NCI-H1694 treated with DMSO at 0.1 percent for 48 hours (cell line): ENCODE results near the gene IPO8.

ENCODE experiments used
- DNase-seq: peaks from one replicate; lab custom pipeline; 2025; lab: John Stamatoyannopoulos, UW

Gene IPO8

DNA sequence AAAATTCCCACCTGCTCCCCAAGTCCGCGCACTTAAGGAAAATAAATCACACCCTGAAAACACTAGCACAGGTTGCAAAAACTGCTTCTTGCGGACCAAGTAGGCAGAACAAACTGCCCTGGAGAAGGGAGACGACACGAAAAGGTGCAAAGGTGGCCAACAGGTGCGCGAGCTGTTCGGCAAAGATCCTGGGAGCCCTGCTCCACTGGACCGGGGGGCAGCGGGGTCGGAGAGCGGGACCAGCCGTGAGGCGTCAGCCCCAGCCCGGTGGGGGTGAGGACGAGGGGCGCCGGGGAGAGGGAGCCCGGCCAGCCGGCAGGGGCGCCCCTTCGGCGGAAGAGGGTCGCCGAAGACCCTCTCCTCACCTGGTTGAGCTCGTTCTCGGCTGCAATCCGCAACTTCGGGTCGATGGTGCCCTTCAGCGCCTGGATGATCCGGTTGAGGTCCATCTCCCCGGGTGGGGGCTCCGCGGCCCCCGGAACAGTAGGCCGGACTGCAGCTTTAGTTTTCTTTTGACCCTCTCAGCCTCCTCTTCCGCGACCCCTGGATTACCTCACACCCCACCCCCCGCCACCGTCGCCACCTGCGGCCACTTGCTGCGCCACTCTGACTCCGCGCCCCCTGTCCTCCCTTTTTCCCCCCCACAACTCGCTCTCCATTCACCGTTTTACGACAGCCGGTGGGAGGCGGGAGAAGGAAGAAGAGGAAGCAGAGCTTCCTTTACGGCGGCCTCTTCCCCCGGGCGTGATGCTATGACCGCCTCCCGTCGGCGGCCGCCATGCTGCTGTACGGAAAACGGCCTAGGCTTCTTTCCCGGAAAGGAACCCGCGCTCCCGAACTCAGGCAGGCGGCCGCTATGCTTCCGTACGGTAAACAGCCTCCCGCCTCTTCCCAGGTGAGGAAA is at the start of gene IPO8:
Gene IPO8, minus strand, starts transcription at position 671 of the 904 bp plus-strand sequence. Its CDS starts 222 bp downstream, at position 449.
- DNase-seq = peak; percentile 97

DNA sequence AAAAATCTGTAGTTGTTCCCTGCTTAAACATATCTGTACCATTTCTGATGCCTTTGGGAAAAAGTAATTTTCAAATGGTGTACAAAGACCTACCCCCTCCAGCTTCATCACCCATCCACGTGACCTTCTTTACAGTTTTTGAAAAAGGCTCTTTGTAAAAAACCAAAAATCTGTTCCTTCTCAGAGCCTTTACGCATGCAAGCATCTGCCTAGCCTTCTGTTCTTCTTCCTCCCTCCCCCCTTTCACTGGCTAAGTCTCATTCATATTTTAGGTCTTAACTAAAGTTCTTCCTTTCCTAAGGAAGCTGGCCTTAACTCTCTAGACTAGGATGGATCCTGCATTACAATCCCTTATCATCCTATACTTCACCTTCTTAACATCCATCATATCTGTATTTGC is 48.7 kb upstream of the IPO8 start:
- DNase-seq = no peak

DNA sequence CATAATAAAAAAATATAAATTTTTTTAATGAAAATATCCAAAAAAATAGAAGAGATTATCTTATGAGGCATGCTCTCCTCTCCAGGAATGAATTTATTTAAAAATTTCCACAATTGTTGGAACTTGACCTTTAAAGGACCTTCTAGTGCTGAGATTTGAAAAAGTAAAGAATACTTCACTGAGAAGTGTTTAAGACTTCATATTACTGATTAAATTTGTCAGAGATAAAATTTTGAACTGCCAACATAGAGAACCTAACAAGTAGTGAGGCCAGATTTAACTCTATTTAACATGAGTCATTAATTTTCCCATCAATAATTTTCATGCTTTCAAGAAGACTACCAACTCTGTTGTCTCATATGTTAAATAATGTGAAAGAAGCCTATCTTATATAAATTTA is 44.6 kb upstream of the IPO8 start:
- no peak for DNase-seq

DNA sequence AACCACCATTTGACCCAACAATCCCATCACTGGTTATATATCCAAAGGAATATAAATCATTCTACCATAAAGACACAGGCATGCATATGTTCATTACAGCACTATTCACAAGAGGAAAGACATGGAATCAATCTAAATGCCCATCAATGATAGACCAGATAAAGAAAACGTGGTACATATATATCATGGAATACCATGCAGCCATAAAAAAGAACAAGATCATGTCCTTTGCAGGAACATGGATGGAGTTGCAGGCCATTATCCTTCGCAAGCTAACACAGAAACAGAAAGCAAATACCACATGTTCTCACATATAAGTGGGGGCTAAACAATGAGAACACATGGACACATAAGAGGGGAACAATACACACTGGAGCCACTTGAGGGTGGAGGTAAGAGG is 43.4 kb upstream of the IPO8 start:
- no peak for DNase-seq

DNA sequence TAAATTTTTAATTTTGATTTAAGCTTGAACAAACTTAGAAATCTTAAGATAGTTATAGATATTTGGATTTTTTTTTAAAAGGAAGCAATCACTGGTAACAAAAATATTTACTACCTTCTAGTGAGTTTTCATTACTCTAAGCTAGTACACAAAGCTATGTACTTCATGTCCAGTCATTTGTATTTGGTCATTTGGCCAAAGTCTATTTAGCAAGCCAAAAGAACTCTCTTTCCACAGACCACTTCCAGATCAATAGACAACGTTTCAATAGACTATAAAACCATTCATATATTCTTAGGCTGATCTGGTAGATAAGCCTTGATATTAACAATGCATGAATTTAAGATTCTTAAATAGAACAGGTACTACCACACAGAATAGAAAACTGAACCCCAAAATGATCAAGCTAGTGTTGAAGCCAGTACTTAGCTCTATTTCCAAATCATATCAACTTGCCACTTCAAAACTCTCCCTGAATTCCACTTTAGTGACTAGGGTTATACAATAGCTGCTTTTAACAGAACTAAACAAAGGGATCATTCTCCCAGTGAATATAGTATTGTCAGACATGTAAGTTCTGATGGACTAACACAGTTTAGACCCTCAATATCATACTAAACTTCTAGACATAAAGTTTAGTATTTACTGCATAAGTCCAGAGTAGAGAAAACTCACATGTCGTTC is 37.4 kb upstream of the IPO8 start:
- no peak for DNase-seq

DNA sequence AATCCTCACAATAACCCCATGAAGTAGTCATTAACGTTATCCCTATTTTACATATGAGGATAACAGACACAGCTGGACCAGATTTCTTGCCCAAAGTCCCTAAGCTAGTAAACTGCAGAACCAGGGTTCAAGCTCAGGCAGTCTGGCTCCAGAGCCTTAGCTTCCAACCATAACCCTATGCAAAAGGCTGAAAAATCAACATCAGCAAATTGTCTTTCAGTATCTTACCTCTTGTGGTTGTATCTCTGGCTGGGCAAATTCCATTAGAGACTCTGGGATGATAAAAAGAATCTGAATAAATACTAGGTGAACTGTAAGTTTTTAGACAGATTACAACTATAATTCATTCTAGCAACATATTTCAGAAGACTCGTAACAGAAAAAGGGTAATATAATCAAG is 34.3 kb upstream of the IPO8 start:
- DNase-seq = no peak

DNA sequence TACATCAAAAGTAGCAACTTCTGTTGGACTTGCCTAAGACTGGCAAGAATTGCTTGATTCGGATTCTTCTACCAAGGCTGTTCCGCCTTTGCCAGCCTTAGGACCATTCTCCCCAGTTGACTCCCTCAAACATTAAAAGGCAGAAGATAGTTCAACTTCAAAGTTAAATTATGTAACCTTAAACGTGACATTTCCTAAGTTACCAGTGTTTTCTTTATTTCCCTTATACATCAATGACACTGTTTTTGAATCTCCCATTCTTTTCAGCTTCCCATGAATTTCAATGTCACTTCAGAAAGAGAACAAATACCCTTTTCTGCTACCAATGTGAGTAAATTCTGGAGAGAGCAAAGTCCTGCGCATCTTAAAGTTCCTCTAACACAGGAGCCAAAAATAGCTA is 33.9 kb upstream of the IPO8 start:
- no peak for DNase-seq

DNA sequence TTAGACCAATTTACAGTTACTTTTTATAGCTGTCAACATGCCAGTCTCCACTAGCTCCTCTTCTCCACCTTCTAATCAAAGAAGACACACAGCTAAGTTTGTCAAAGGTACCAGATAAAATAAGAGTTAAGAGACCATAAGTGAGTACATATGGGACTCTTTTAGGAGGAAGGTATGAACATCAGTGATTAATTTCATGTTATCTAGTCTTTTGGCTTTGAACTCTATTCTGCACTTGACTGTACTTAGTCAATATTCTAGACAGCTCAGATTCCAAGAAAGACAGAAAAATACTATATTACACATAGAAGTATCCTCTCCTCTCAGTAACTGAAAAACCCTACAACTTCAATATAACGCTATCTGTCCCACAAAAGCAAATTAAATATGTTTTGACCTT is 31.0 kb upstream of the IPO8 start:
- no peak for DNase-seq

DNA sequence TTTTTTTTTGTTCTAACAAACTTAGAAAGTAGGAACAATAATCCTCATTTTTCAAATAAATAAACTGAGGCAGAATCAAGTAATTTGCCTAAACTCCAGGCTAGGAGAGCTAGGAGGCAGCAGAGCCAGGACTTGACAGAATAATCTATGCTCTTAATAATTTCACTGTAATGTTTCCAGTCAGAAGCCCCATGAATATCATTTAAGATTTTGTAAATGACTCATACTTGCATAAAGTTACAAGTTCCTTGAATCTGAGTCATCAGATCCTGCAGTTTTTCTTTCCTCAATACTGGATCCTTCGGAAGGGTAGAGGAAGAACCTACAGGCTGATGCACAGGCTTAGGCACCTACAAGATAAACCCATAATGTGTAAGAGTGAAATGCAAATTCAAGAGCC is 30.1 kb upstream of the IPO8 start:
- no peak for DNase-seq

DNA sequence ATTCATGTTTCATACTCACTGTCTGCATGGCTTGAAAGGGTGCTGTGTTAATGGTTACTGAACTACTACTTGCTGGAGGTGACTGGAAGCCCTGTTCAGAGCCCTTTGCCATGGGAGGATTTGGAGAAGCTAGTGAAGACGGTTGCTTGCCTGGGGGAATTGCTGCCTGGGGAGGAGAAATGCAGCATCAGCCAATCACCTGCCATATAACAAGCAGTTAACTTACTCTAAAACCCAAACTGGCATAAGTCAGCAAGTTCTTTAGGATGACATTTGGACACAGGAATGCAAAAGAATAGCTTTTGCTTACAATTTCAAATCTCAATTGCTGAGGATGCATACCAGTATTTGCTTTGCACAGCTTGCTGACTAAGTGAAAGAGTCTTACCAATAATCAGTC is 23.4 kb upstream of the IPO8 start:
- DNase-seq = no peak

DNA sequence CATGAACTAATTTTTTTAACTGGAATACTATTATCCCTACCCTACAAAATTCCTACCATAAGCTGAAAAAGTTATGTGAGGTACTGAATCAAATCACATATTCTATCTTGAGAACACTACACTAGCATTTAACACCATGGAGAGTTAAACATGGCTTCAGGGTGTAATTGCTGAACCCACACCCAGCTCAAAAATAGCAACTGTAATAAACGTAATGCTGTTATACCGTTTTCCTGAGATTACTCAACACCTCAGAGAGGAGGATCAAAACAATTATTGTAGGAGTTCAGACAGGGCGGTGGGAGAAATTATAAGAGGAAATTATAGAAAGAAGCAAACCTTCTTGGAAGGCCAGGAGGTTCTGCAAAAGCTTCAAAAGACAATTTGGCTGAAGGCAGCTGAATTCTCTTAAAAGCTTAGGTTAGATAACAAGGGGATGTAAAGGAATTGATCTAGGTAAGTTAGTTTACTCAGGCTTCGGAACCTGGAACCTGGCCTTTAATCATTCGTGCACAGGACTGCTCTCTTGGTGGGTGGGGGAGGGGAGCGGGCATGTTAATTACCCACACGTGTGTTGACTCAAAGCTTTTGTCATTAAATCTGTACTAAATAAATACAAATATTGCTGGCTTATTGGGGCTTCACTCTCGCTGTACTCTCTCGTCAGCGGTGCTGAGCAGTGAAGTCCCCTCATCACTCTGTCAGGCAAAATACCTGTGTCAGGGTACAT is 12.1 kb upstream of the IPO8 start:
- no peak for DNase-seq

DNA sequence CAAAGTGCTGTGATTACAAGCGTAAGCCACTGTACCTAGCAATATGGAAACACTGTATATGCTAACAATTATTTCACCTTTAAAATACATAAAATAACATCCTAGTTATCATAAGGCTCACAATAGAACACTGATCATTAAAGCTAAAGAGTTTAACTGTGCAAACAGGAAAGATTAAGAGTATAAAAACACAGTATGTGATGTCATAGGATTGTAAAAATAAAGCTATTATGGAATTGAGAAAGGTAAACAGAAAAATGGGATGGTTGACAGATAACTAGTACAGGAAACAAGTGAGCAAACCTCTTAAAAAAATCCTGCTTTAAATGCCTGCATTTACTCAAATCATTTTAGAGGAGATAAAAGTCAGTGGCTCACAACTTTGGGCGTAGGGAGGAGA is 10.8 kb upstream of the IPO8 start:
- DNase-seq = no peak

DNA sequence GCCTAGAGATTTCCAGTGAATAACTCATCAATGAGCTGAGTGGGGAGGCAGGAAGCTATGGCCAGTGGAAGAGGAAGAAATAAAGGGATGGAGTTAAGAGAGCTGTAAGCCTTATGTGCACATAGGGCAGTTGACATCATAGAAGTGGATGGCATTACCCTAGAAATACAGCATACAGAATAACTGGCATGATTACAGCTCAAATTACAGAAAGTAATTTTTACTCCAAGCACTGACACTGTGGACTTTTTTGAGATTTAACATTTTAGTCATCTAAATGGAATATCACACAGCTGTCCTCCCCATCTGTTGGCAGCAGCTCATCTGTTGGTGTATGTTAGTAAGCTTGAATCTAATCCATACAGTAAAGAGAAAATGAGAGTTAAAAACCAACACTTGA is 5.4 kb upstream of the IPO8 start:
- DNase-seq = peak; percentile 86

DNA sequence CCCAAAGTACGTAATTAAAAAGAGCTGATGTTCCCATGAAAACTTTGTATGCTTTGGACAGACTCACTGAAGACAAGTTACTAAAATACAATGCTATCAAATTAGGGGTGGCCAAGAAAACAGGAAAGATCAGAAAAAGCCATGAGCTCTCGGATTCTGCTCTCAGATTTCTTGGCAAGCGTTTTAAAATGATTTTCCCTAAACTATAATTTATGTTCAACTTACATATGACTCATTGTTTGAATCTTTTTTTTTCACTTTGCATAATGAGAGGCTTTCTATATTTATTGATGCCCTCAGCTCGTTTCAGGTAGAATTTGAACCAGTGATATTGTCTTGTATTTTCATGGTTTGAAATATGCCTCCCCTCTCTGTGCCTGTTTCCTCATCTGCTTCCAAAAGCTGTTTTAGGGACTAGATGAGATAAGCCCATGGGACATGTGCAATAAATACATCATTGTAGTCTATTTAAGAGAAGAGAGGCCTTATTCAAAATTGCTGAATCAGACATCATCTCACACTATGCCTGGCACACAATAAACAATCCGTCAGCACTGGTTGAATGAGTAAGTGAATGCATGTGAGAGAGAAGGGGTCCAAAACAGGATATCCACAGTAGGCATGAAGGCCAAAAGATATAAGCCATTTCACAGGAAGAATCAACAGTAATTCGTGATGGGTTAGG is 4.7 kb upstream of the IPO8 start:
- DNase-seq = peak; percentile 18

DNA sequence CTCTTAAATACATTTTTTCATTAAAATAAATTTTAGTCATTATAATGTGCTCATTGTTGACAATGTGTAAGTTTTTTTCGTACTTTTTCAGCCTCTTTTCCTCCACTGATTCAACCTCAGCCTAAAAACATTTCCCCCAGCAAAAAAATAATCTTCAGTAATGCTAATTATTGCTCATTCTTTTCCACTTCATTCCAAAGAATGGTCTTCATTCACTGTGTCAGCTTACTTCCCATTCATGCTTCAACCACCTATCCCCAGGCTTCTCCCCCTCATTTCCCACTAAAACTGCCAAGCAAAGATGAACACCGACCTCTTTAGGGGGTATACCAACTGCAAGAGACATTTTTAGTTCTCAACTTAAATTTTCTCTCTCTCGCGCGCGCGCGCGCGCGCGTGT is 2.7 kb upstream of the IPO8 start:
- DNase-seq = no peak

DNA sequence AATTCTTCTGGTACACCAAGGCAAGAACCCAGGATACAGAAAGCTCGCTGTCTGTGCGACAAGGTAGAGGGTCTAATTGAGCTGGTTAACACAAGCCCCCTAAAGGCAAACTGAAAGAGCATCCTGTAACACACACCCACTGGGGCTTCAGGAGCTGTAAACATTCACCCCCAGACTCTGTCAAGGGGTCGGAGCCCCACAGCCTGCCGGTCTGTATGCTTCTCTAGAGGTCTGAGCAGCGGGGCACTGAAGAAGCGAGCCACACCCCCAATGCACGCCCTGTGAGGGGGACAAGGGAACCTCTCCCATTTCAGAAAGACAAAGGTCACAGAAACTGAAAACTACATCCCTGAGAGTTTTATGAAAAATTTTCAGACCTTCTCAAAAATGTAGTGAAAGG is 1.3 kb upstream of the IPO8 start:
- no peak for DNase-seq

DNA sequence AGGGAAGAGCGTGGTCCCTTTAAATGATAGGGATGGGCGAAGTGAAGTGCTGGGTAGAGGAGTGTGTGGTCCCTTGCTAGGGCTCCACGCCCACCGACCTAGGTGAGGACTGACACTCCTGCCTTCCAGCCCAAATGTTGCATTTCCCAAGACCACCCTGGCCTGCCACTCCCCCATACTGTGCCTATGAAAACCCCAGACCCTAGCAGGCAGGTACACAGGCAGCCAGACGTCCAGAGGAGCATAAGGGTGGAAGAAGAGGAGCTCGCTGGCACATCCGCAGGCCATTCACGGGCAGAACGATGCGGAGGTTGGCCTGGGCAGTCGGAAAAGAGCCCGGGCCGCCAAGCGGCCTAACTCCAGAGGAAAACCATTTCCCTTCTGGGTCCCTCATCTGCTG is 817 bp upstream of the IPO8 start:
- no peak for DNase-seq

DNA sequence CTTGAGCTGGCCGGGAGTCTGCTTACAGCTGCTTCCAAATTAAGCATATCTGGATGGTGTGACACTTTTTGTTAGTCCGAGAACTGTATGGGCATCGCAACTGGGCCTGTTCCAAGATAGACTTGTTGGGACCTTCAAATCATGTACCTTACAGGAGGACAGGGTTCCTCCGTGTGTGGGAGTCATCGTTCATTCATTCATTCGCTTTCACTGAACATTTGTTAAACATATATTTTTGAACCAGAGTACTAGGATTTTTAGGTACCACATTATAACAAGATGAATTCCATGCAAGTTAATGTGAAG is 387 bp upstream of the IPO8 start:
- DNase-seq = no peak

DNA sequence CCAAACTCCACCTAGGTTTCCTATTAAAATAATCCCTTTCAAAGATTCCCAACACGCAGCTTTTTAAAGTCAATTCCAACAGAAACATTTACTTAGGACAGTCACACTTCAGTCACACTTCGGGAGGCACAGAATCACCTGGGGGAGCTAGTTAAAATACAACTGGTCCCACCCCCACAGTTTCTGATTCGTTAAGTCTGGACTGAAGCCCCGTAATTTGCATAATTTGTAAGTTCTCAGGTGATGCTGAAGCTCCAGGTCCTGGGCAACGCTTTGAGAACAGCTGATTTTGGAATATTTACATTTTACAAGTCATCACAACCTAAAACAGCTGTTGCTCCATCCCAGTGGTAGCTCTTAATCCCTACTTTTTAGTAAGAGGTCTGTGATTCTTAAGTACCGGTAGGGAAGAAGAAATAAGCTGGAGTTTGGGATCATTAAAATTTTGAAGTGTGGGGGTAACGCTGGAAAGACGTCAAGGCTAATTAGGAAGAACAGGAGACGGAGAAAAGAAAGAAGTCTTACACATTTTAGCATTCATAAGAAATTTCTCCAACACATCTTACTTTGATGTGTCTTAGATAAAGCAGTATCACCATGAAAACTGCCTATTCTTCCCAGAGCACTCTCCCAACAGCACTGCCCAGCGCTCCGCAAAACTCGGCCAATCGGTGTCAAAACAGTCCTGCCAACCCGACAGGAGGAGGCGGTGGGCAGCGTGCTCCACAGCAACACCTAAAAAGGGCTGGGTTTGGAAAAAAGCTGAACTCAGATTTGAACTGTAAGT is 1.1 kb downstream of the IPO8 start:
- no peak for DNase-seq

DNA sequence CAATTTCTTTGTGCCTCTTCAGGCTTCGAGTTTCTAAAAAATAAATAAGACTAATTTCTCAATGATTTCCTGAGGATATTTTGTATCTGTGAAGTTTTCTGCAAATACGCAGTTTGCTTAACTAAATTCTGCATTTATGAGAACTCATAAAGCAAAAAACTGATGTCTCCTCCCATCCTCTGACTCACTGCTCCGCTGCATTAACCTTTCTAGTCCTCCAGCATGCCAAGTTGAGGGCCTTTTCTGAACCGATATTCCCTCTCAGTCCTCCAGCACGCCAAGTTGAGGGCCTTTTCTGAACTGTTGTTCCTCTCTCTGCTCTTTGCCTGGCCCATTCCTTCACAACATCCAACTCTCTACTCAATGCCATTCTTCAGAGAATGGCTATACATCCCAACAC is 3.2 kb downstream of the IPO8 start:
- no peak for DNase-seq

DNA sequence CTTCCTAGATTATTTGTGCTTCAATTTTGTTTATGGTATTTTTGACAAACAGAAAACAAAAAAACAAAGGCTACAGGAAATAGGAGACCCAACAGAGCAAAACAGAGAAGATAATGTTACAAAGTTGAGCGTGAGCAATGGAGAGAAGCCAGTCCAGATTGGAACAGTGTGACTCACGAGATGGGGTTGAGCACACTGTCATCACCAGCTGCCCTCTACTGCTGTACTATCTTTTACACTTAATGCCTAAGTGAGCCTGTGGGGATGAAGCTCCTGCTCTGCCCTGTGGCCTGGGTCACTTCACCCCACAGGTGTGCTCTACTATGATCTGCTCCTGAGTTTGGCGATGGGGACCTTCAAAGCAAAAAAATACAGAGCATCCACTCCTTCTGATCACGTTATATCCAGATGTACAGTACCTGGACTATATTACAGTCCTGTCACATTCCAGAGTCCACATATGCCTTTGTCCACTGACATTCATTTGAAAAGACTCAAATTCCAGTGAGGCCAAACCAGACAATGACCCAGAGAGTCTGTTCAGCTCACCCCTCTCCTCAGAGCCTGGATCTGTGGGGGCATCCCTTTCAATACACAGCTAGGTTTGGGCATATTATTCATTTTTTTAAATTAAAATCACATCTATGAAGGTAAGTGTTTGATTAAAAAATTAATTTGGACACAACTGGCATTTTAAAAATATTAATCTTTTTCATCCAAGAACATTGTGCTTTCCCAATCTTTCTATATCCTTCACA is 4.4 kb downstream of the IPO8 start:
- no peak for DNase-seq
